Measurements from ENCODE around the gene ADSL.
"Not testable (repeated sequence)": the region's sequence is repeated elsewhere in the genome, so short reads cannot be mapped to it uniquely, and the experiment has no call there.

Gene ADSL

GRCh38 chr22:40346185-40347118 is at the start of gene ADSL:
Gene ADSL (plus strand): TSS chr22:40346500. CDS start chr22:40346559, 59 bp downstream.
- DNase-seq = peak; percentile 93

DNA sequence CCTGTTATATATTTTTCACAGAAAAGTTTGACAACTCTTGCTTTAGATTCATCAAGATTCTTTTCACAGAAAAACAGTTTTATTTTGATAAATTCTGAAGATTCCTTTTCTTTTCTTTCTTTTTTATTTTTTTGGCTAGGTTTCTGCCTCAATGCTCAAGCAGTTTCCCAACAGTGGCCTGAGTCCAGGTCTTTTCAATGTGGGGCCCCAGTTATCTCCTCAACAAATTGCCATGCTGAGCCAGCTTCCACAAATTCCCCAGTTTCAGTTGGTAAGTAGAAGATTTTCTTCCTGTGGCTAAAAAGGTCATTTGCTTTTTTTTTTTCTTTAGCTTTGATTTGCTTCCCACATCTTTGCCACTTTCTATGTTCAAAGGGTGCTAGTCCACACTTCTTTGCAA is 46.0 kb upstream of the ADSL start:
- DNase-seq = no peak

DNA sequence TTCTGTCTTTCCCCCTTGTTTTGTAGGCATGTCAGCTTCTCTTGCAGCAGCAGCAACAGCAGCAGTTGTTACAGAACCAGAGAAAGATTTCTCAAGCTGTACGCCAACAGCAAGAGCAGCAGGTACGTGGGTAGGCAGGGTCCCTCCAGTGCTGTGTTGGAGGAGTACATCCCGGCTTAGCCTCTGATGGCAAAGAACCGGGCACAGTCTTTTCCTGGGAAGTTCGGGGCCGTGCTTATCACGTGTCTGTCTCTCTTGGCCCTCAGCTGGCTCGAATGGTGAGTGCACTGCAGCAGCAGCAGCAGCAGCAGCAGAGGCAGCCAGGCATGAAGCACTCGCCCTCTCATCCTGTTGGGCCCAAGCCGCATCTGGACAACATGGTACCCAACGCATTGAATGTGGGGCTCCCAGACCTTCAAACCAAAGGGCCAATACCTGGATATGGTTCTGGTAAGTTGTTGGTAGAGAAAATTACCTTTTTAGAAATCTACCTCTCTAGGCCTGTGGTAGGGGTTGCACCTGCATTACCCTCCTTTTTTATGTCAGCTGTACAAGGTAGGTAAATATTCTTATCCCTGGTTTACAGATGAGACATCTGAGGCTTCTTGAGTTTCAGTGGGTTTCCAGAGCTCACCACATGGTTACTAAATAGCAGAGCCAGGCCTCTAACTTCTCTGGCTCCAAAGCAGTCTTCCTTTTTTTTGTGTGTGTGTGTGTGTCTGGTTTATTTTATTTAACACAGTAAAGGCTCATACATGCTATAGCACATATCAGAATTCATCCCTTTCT is 45.2 kb upstream of the ADSL start:
- peak; percentile 57 for DNase-seq

DNA sequence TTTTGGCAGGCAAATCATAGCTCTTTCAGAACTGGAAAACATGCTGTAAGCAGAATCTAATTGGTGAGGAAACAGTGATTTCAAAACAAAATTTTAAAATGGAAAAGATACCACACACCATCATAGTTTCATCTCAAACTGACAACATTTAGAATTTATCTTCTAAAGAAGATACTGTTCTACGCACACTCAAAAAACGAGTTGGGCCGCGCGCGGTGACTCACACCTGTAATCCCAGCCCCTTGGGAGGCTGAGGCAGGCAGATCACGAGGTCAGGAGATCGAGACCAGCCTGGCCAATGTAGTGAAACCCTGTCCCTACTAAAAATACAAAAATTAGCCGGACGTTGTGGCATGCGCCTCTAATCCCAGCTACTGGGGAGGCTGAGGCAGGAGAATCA is 44.2 kb upstream of the ADSL start:
- no peak for DNase-seq

DNA sequence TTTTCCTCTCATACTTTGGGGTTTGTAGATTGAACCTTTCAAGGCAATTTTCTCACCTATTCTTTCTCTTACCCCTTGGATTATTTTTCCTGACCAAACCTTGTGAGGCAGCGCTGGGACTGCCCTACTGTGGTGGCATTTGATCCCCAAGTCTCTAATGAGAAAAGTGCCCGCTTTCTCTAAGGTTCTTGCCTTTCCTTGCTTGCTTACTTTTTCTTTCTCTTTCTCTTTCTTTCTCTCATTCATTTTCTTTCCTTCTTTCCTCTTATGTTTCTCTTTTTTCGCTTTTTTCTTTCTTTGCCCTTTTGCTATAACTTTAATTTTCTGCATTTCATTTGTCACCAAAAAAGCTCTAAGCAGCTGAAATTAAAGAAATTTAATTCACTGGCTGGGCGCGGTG is 40.7 kb upstream of the ADSL start:
- DNase-seq = no peak

DNA sequence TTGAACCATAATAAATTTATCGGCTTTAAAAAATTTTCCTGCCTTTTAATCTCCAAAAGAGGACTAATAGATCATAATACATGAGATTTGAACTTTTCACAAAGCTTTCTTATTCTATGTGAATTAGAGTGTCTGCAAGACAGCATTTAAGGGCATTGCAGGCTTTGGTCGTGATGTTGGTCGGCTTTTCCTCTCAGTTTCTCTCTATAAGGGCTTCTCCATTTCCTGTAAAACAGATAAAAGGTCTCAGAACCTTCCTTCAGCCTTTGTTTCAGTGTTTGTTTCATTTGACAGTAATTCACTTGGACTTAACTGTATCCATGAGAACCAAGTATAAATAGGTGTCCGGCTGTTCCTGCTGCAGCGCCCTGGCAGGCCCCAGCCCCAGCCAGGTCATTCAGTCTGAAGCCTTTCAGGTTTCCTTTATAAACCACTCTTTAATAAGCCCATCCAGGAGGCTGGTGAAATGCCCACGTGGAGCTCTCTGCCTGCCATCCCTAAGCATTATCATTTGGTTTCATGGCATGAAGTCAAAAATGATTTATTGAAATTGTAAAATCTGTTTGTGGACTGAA is 37.2 kb upstream of the ADSL start:
- no peak for DNase-seq

DNA sequence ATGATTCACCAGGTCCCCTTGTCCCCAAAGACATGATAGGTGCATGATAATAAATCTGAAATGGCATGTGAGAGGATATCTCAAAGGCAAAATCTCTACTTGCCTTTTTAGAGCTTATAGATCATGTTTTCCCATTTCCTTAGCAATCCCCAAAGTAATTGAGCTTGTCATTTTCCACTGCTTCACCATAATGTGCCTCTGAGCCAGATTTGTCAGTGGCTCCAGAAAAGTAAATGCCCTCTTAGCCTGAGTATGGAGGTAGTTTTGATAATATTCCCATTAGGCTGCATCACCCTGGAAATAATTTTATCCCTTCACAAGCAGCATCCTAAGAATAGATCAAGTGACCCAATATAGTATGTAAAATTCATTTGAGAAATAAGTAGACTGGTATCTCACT is 36.7 kb upstream of the ADSL start:
- no peak for DNase-seq

DNA sequence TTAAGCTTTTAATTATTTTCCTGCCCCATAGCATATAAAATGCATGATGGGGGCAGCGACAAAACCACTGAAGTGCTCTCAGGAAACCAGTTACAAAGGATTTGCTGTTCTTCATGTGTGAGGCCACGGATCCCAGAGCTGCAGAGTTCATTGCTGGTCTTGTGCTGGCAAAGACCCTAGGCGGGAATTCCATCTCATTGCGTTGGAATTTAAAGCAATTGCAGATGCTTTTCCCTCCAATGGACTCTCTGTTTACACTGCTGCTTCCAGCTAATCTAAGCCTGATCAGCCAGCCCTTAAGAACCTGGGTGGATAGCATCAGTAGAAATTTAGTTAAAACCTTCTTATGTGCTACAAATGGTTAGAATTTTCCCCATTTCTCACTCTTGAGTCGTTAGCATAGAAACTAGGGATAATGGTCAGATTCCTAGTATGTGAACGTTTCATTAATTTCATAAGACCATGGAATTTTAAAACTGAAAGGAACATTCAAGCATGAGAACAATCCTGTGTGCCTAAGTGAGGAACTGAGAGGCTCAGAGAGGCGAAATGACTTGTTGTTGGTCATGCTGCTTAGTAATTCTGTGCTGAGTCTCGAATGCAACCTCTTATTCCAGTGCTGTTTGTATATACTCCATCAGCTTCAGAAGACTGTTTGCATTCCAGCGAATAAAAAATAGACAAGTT is 36.1 kb upstream of the ADSL start:
- DNase-seq = no peak

- no peak for DNase-seq
Measured at GRCh38 chr22:40310768-40311120, 35.6 kb upstream of the ADSL start.

GRCh38 chr22:40311646-40312045 is 34.7 kb upstream of the ADSL start:
- not testable (repeated sequence) for DNase-seq

GRCh38 chr22:40312050-40312449 is 34.2 kb upstream of the ADSL start:
- DNase-seq = no peak

DNA sequence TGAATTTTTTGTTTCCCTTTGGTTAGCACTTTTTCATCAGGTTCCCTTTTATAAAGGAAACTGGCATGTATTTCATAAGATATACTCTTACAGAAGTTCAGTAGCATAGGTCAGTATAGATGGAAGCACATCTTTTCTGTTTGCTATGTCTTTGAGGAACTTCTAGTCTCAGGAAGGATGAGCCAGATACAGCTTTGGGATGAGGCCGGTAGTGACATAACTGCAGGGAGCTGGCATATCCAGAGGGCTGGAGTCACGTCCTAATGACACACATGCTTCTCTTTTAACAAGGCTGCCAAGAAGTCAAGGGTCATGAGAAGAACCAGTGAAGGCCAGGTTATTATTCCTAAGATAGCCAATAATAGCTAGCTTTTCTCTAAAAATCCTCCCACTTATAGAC is 33.3 kb upstream of the ADSL start:
- no peak for DNase-seq

GRCh38 chr22:40314041-40314440 is 32.3 kb upstream of the ADSL start:
- no peak for DNase-seq

- DNase-seq = no peak
Measured at GRCh38 chr22:40320687-40321086, 25.6 kb upstream of the ADSL start.

DNA sequence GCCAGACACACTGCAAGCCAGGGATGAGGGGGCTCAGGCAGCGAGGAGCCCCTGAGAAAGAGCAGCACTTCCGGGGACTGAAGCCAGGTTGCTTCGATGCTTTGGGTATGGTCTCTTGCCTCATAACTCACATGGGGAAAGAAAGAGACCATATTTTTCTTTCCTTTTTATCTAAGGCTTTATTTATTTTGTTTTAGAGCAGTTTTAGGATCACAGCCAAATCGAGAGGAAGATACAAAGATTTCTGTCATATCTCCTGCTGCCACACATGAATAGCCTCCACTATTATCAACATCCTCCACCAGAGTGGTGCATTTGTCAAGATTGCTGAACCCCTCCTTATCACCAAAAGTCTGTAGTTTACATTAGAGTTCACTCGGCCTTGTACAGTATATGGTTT is 24.3 kb upstream of the ADSL start:
- no peak for DNase-seq

DNA sequence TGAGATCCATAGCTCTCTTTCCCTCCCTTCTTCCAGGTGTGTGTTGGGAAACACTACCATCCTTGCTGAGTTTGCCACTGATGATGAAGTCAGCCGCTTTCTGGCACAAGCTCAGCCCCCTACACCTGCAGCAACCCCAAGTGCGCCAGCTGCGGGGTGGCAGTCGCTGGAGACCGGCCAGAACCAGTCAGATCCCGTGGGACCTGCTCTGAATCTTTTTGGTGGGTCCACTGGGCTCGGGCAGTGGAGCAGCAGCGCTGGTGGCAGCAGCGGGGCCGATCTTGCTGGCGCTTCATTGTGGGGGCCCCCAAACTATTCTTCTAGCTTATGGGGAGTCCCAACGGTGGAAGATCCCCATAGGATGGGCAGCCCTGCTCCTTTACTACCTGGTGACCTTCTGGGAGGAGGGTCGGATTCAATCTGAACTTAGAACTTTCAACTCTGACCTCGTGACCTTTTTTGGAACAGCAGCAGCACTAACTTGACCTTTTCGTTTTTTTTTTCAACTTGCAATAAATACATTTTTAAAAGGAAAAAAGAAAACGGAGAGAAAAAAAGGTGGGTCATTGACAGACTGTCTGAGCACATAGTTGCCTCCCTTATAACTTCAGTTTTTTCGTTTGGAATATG is 23.4 kb upstream of the ADSL start:
- DNase-seq = no peak

GRCh38 chr22:40323681-40324171 is 22.6 kb upstream of the ADSL start:
- DNase-seq = peak; percentile 37

GRCh38 chr22:40324468-40325305 is 21.6 kb upstream of the ADSL start:
- peak; percentile 58 for DNase-seq

- peak; percentile 65 for DNase-seq
Measured at GRCh38 chr22:40325315-40325714, 21.0 kb upstream of the ADSL start.

DNA sequence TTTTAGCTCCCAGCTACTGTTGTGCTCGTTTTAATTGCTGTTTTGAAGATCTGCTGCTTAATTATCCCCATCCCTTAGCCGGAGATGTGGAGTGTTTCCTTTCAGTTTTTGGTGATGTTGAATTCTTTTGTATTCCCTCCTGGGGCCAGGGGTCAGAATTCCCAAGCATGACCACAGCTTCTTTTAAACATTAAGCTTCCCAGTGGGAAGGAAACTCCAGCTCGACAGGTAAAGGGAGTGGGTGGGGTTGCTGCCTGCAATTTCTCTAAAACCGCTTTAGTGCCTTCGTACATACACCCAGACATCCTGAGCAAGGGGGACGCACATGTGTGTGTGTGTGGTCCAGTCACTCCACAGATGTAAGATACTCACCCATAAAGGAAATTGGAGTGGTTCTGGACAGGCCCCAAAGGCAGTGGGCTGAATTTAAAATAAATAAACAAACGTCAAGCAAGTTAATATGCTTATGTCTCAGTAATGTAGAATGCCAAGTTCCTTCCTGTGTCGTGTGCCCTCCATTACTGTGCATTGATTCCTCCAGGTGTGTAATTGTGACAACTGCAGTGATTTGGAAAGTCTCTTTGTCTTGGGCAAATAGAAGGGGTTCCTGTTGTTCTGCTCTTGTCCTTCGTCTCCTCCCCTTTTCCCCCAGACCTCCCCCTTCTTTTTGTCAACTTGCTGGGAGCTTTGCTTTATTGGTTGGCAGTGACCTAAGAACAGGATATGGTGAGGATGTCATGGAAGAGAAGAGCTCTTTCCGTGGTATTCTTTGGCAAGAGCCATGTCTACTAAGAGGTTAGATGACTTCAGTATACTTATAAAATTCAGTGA is 19.2 kb upstream of the ADSL start:
- no peak for DNase-seq

Measured in activated CD4-positive, alpha-beta T cell treated with anti-CD3 and anti-CD28 coated beads, Interleukin-2, Interleukin-6, amounts not matched to agents 100 ng/mL and 50 ng/mL, durations not matched to agents 16 hours and 8 hours (primary cell).